Osteocyte (in vitro differentiated cells): Measurements from ENCODE around the gene MPRIP. TPM values are rescaled to one million over a fixed set of nuclear protein-coding genes. Genes with fewer than 3 reads are reported as not detected.

Experiments
- DNase-seq: peaks from one replicate; pipeline ENCODE4 v3.0.0; 2021; ENCODE audit warnings: mixed read lengths; ENCODE audit not compliant: unreplicated experiment; ENCODE audit errors: extremely low spot score
- H3K27ac Mint-ChIP-seq: one replicate; pipeline ENCODE4 v1.8.0; 2021; ENCODE audit warnings: mild to moderate bottlenecking, mixed read lengths; ENCODE audit not compliant: unreplicated experiment
- H3K27me3 Mint-ChIP-seq: one replicate; pipeline ENCODE4 v1.8.0; 2021; ENCODE audit warnings: mixed read lengths; ENCODE audit not compliant: unreplicated experiment
- H3K36me3 Mint-ChIP-seq: one replicate; pipeline ENCODE4 v1.8.0; 2021; ENCODE audit warnings: mixed read lengths; ENCODE audit not compliant: unreplicated experiment
- H3K4me1 Mint-ChIP-seq: one replicate; pipeline ENCODE4 v1.8.0; 2021; ENCODE audit warnings: mixed read lengths; ENCODE audit not compliant: unreplicated experiment
- H3K4me3 Mint-ChIP-seq: one replicate; pipeline ENCODE4 v1.8.0; 2021; ENCODE audit warnings: mild to moderate bottlenecking, moderate library complexity, mixed read lengths; ENCODE audit not compliant: unreplicated experiment
- H3K9me3 Mint-ChIP-seq: one replicate; pipeline ENCODE4 v1.8.0; 2021; ENCODE audit warnings: mixed read lengths; ENCODE audit not compliant: unreplicated experiment
- CTCF ChIP-seq: fragments of 200-600 bp; sonication (generic); IDR thresholded peaks from 2 replicates; pipeline ENCODE4 v1.5.0; 2021; ENCODE audit warnings: antibody characterized with exemption, mild to moderate bottlenecking, moderate library complexity
- total RNA-seq: library from RNA; stranded (reverse); gene quantifications from 2 replicates; pipeline ENCODE4 v1.2.1, GENCODE V29; 2021

The MPRIP gene
- total RNA-seq, 1 donor from 2014 or later: 206 TPM

- TF ChIP-seq CTCF: no peak
- DNase-seq: no peak
Observed at GRCh38 chr17:17020821-17021193, 21.4 kb upstream of the MPRIP start.

GRCh38 chr17:17021194-17021863 lies 20.9 kb upstream of the MPRIP start:
- Mint-ChIP-seq H3K36me3 (no peaks in the 10 kb centered on the region), H3K27me3 (no peaks in the 10 kb centered on the region), H3K27ac (peak overlapping the region; percentile 79), H3K4me3 (no peak overlapping the region), H3K4me1 (peaks cover 34% of the 10 kb centered on the region), H3K9me3 (no peaks in the 10 kb centered on the region)
- TF ChIP-seq CTCF: no peak
- no peak for DNase-seq

More at GRCh38 chr17:17020821-17021193, 21.4 kb upstream of the MPRIP start:
- Mint-ChIP-seq H3K9me3 (no peaks in the 10 kb centered on the region), H3K27me3 (no peaks in the 10 kb centered on the region), H3K4me3 (no peak overlapping the region), H3K4me1 (peaks cover 33% of the 10 kb centered on the region), H3K36me3 (no peaks in the 10 kb centered on the region), H3K27ac (peak overlapping the region; percentile 34)

GRCh38 chr17:17022011-17022410 lies 20.2 kb upstream of the MPRIP start:
- no peak for TF ChIP-seq CTCF
- no peaks in the 10 kb centered on the region for H3K36me3 Mint-ChIP-seq
- H3K27ac Mint-ChIP-seq: no peak overlapping the region
- H3K4me1 Mint-ChIP-seq: peaks cover 34% of the 10 kb centered on the region
- no peaks in the 10 kb centered on the region for H3K27me3 Mint-ChIP-seq
- no peak for DNase-seq
- H3K4me3 Mint-ChIP-seq: no peak overlapping the region
- H3K9me3 Mint-ChIP-seq: no peaks in the 10 kb centered on the region

GRCh38 chr17:17022456-17022855 lies 19.8 kb upstream of the MPRIP start:
- Mint-ChIP-seq H3K27me3 (no peaks in the 10 kb centered on the region), H3K4me3 (no peak overlapping the region), H3K4me1 (peaks cover 36% of the 10 kb centered on the region), H3K27ac (no peak overlapping the region), H3K9me3 (no peaks in the 10 kb centered on the region), H3K36me3 (no peaks in the 10 kb centered on the region)
- TF ChIP-seq CTCF: no peak
- DNase-seq: no peak

- Mint-ChIP-seq H3K27me3 (no peaks in the 10 kb centered on the region), H3K4me3 (no peak overlapping the region), H3K27ac (no peak overlapping the region), H3K9me3 (no peaks in the 10 kb centered on the region), H3K4me1 (peaks cover 51% of the 10 kb centered on the region), H3K36me3 (no peaks in the 10 kb centered on the region)
- no peak for DNase-seq
- TF ChIP-seq CTCF: no peak
Observed at GRCh38 chr17:17024778-17025300, 17.4 kb upstream of the MPRIP start.
